Central memory CD8-positive, alpha-beta T cell (primary cell): Measurements from ENCODE around the gene APLF.
"Not testable (repeated sequence)": the region's sequence is repeated elsewhere in the genome, so short reads cannot be mapped to it uniquely, and the experiment has no call there.

ENCODE experiments used
- ATAC-seq: fragments of 150-1000 bp; cut with Tn5 transposase; replicated peaks from 2 replicates; pipeline ENCODE4 v1.10.0; 2022; ENCODE audit warnings: mild to moderate bottlenecking, moderate FRiP score, moderate number of reproducible peaks; ENCODE audit not compliant: poor library complexity, severe bottlenecking; ENCODE audit errors: extremely low read depth
- DNase-seq, 2 donors: peaks; one replicate each; pipeline ENCODE4 v3.0.0; 2021; ENCODE audit warnings: low spot score in 2 of 2
- H3K27ac Mint-ChIP-seq: one replicate; pipeline ENCODE4 v1.8.0; 2022; ENCODE audit warnings: low read depth, mild to moderate bottlenecking, moderate library complexity, mixed read lengths
- H3K27me3 Mint-ChIP-seq: one replicate; pipeline ENCODE4 v1.8.0; 2022; ENCODE audit warnings: mixed read lengths
- H3K36me3 Mint-ChIP-seq: one replicate; pipeline ENCODE4 v1.8.0; 2022; ENCODE audit warnings: mild to moderate bottlenecking, moderate library complexity, mixed read lengths; ENCODE audit not compliant: insufficient read depth
- H3K4me1 Mint-ChIP-seq: one replicate; pipeline ENCODE4 v1.8.0; 2022; ENCODE audit warnings: mixed read lengths
- H3K4me3 Mint-ChIP-seq: one replicate; pipeline ENCODE4 v1.8.0; 2022; ENCODE audit warnings: mild to moderate bottlenecking, moderate library complexity, mixed read lengths
- H3K9me3 Mint-ChIP-seq: one replicate; pipeline ENCODE4 v1.8.0; 2022; ENCODE audit warnings: mixed read lengths

APLF gene

GRCh38 chr2:68561372-68561771, 94.0 kb downstream of the APLF start:
- Mint-ChIP-seq H3K9me3 (no peaks in the 10 kb centered on the region), H3K27me3 (no peaks in the 10 kb centered on the region), H3K36me3 (no peaks in the 10 kb centered on the region), H3K27ac (no peak overlapping the region), H3K4me1 (no peaks in the 10 kb centered on the region), H3K4me3 (no peak overlapping the region)
- DNase-seq (no peak), ATAC-seq (no peak)

GRCh38 chr2:68562934-68563333, 95.5 kb downstream of the APLF start:
- DNase-seq (no peak), ATAC-seq (no peak)
- Mint-ChIP-seq H3K9me3 (no peaks in the 10 kb centered on the region), H3K4me1 (no peaks in the 10 kb centered on the region), H3K4me3 (no peak overlapping the region), H3K36me3 (no peaks in the 10 kb centered on the region), H3K27me3 (no peaks in the 10 kb centered on the region), H3K27ac (no peak overlapping the region)

GRCh38 chr2:68564426-68564825, 97.0 kb downstream of the APLF start:
- H3K36me3 Mint-ChIP-seq, result no peaks in the 10 kb centered on the region
- no peaks in the 10 kb centered on the region for H3K27me3 Mint-ChIP-seq
- ATAC-seq, result no peak

GRCh38 chr2:68565273-68565672, 97.9 kb downstream of the APLF start:
- Mint-ChIP-seq H3K9me3 (no peaks in the 10 kb centered on the region), H3K4me1 (no peaks in the 10 kb centered on the region), H3K27me3 (no peaks in the 10 kb centered on the region), H3K36me3 (no peaks in the 10 kb centered on the region), H3K4me3 (no peak overlapping the region), H3K27ac (no peak overlapping the region)
- no peak for ATAC-seq
- no peak for DNase-seq

More at GRCh38 chr2:68564426-68564825, 97.0 kb downstream of the APLF start:
- H3K9me3 Mint-ChIP-seq, result no peaks in the 10 kb centered on the region
- no peak for DNase-seq
- no peak overlapping the region for H3K4me3 Mint-ChIP-seq
- no peaks in the 10 kb centered on the region for H3K4me1 Mint-ChIP-seq
- no peak overlapping the region for H3K27ac Mint-ChIP-seq

- Mint-ChIP-seq H3K36me3 (no peaks in the 10 kb centered on the region), H3K27me3 (no peaks in the 10 kb centered on the region), H3K9me3 (no peaks in the 10 kb centered on the region), H3K4me3 (no peak overlapping the region), H3K4me1 (no peaks in the 10 kb centered on the region), H3K27ac (no peak overlapping the region)
- ATAC-seq (no peak), DNase-seq (no peak)
These were observed 98.5 kb downstream of the APLF start for GRCh38 chr2:68565858-68566257.

- no peak for ATAC-seq
- Mint-ChIP-seq H3K9me3 (no peaks in the 10 kb centered on the region), H3K4me1 (no peaks in the 10 kb centered on the region), H3K4me3 (no peak overlapping the region), H3K36me3 (no peaks in the 10 kb centered on the region), H3K27ac (no peak overlapping the region), H3K27me3 (no peaks in the 10 kb centered on the region)
- DNase-seq, result no peak
These were observed 99.0 kb downstream of the APLF start for GRCh38 chr2:68566362-68566761.

GRCh38 chr2:68568116-68568515, 100.7 kb downstream of the APLF start:
- Mint-ChIP-seq H3K27ac (no peak overlapping the region), H3K9me3 (no peaks in the 10 kb centered on the region), H3K27me3 (no peaks in the 10 kb centered on the region), H3K4me3 (no peak overlapping the region), H3K4me1 (no peaks in the 10 kb centered on the region), H3K36me3 (no peaks in the 10 kb centered on the region)
- ATAC-seq, result no peak
- no peak for DNase-seq

- ATAC-seq (no peak), DNase-seq (no peak)
- Mint-ChIP-seq H3K27me3 (no peaks in the 10 kb centered on the region), H3K4me3 (no peak overlapping the region), H3K4me1 (no peaks in the 10 kb centered on the region), H3K27ac (no peak overlapping the region), H3K9me3 (no peaks in the 10 kb centered on the region), H3K36me3 (no peaks in the 10 kb centered on the region)
These were observed 102.2 kb downstream of the APLF start for GRCh38 chr2:68569604-68570003.

GRCh38 chr2:68570434-68570833, 103.0 kb downstream of the APLF start:
- H3K4me1 Mint-ChIP-seq, ATAC-seq, H3K27me3 Mint-ChIP-seq: not testable (repeated sequence)

GRCh38 chr2:68574202-68574791, 106.9 kb downstream of the APLF start:
- Mint-ChIP-seq H3K4me1 (no peaks in the 10 kb centered on the region), H3K27me3 (no peaks in the 10 kb centered on the region), H3K9me3 (no peaks in the 10 kb centered on the region), H3K27ac (no peak overlapping the region), H3K4me3 (no peak overlapping the region), H3K36me3 (no peaks in the 10 kb centered on the region)
- ATAC-seq, result no peak
- DNase-seq, result no peak

More at GRCh38 chr2:68570434-68570833, 103.0 kb downstream of the APLF start:
- H3K27ac Mint-ChIP-seq, H3K4me3 Mint-ChIP-seq, H3K36me3 Mint-ChIP-seq, DNase-seq, H3K9me3 Mint-ChIP-seq: not testable (repeated sequence)

GRCh38 chr2:68577183-68577582, 109.8 kb downstream of the APLF start:
- Mint-ChIP-seq H3K27ac (no peak overlapping the region), H3K4me1 (no peaks in the 10 kb centered on the region), H3K27me3 (no peaks in the 10 kb centered on the region), H3K4me3 (no peak overlapping the region), H3K9me3 (no peaks in the 10 kb centered on the region), H3K36me3 (no peaks in the 10 kb centered on the region)
- DNase-seq, result no peak
- no peak for ATAC-seq

GRCh38 chr2:68579689-68580088, 112.3 kb downstream of the APLF start:
- H3K36me3 Mint-ChIP-seq, result no peaks in the 10 kb centered on the region
- no peaks in the 10 kb centered on the region for H3K4me1 Mint-ChIP-seq
- H3K27ac Mint-ChIP-seq, result no peak overlapping the region
- DNase-seq, result no peak
- H3K4me3 Mint-ChIP-seq, result no peak overlapping the region
- no peak for ATAC-seq
- no peaks in the 10 kb centered on the region for H3K27me3 Mint-ChIP-seq
- H3K9me3 Mint-ChIP-seq, result no peaks in the 10 kb centered on the region

- Mint-ChIP-seq H3K4me1 (no peaks in the 10 kb centered on the region), H3K36me3 (no peaks in the 10 kb centered on the region), H3K27me3 (no peaks in the 10 kb centered on the region), H3K9me3 (no peaks in the 10 kb centered on the region), H3K27ac (no peak overlapping the region), H3K4me3 (no peak overlapping the region)
- ATAC-seq (no peak), DNase-seq (no peak)
These were observed 121.2 kb downstream of the APLF start for GRCh38 chr2:68588589-68588988.

GRCh38 chr2:68589963-68590362, 122.6 kb downstream of the APLF start:
- no peak for DNase-seq
- no peak overlapping the region for H3K4me3 Mint-ChIP-seq
- H3K9me3 Mint-ChIP-seq, result no peaks in the 10 kb centered on the region
- no peak overlapping the region for H3K27ac Mint-ChIP-seq
- H3K36me3 Mint-ChIP-seq, result no peaks in the 10 kb centered on the region
- ATAC-seq, result no peak
- peaks cover 1% of the 10 kb centered on the region for H3K4me1 Mint-ChIP-seq
- H3K27me3 Mint-ChIP-seq, result no peaks in the 10 kb centered on the region
